ENCODE data around the gene SPATA13.

SPATA13 gene

DNA sequence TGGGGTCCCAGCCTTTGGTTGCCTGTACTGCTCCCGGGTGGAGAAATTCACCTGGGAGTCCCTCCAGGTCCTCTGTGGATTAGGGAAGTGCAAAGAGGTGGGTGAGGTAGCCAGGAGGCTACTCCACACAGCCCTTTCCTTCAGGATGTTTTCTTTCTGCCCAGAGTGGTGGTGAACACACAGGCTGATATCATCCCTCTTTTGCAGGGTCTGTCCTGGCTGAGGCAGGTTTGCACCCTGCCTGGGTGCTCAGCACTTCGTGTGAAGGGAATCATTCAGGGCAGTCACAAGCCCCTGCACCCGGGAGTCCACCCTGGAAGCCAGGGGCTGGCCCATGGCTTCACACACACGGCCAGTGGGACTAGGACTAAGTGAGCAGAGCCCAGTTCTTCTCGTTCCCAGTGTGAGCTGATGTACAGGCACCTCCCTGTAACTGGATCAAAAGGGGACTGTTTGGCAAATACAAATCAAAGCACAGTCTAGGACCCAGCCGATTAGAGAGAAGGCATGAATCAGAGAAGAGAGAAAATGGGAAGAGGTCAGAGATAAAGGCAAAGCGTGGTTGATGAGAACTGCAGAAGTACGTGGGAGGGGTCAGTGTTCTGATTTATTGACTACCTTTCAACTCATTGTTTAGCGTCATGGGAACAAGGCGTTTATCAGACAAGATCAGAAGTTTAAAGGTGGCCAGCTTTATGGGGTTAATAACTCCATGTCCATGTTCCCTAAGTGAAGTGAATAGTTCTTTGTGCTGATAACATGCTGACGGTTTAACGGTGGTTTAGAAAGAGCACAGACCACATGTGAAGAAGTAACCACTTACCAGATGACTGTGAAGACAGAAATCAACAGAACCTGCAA is 30.4 kb upstream of the SPATA13 start:
- FAIRE-seq (no peak), DNase-seq (ENCODE audit: insufficient read length, low spot score) (no peak)
- TF ChIP-seq POLR2A (IDR thresholded peaks at IDR 0.05; ENCODE audit: low read depth, low read length), result no peak

DNA sequence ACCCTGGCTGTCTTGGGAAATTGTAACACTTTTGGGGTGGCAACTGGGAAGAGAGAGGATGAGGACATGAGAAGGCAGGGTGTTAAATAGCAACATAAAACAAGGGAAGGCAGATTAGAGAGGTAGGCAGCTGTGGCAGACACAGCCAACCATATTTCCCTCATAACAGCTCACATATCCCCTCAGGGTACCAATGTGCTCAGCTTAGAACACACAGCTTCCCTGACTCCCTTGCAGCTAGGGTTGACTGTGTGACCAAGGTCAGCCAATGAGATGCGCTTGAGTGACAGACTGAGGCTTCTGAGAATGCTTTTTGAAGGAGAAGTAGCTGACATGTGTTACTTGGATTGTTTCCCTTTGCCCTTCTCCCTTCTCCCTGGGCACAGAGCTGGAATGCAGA is 28.8 kb upstream of the SPATA13 start:
- DNase-seq (ENCODE audit: insufficient read length, low spot score), result no peak
- TF ChIP-seq POLR2A (IDR thresholded peaks at IDR 0.05; ENCODE audit: low read depth, low read length), result no peak
- no peak for FAIRE-seq

GRCh38 chr13:24133021-24133795 is 27.3 kb upstream of the SPATA13 start:
- FAIRE-seq, result no peak
- DNase-seq (ENCODE audit: insufficient read length, low spot score), result no peak
- no peak for TF ChIP-seq POLR2A (IDR thresholded peaks at IDR 0.05; ENCODE audit: low read depth, low read length)

GRCh38 chr13:24134231-24134630 is 26.3 kb upstream of the SPATA13 start:
- no peak for TF ChIP-seq POLR2A (IDR thresholded peaks at IDR 0.05; ENCODE audit: low read depth, low read length)
- FAIRE-seq (no peak), DNase-seq (ENCODE audit: insufficient read length, low spot score) (no peak)

GRCh38 chr13:24134757-24135156 is 25.8 kb upstream of the SPATA13 start:
- FAIRE-seq (no peak), DNase-seq (ENCODE audit: insufficient read length, low spot score) (no peak)
- TF ChIP-seq POLR2A (IDR thresholded peaks at IDR 0.05; ENCODE audit: low read depth, low read length), result no peak

DNA sequence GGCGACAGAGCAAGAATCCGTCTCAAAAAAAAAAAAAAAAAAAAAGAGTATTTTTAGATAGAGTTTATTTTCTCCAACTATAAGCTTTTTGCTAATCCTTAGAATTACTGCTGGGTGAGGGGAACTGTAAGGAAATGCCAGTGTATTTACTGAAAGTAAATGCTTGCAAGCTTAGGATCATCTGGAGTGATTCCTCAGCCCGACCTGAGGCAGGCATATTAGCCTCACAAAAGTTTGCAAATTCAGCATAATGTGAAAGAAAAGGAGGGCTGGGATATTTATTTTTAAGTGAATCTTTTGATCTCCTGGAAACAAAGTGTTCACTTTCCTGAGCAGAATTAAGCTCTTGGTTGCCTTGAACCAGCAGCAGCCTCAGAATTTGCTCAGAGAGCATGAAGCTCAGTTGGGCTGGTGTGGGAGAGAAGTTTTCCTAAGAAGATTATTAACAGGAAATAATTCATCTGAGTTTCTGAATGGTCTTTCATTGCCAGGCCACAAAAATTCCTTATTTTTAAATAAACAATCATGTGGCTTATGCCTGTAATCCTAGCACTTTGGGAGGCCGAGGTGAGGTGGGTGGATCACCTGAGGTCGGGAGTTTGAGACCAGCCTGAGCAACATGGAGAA is 24.7 kb upstream of the SPATA13 start:
- no peak for TF ChIP-seq POLR2A (IDR thresholded peaks at IDR 0.05; ENCODE audit: low read depth, low read length)
- FAIRE-seq, result no peak
- DNase-seq (ENCODE audit: insufficient read length, low spot score), result no peak

GRCh38 chr13:24138911-24139310 is 21.6 kb upstream of the SPATA13 start:
- TF ChIP-seq POLR2A (IDR thresholded peaks at IDR 0.05; ENCODE audit: low read depth, low read length), result no peak
- no peak for FAIRE-seq

GRCh38 chr13:24141333-24141910 is 19.1 kb upstream of the SPATA13 start:
- FAIRE-seq (no peak), DNase-seq (ENCODE audit: insufficient read length, low spot score) (no peak)
- TF ChIP-seq POLR2A (IDR thresholded peaks at IDR 0.05; ENCODE audit: low read depth, low read length), result no peak

More at GRCh38 chr13:24138911-24139310, 21.6 kb upstream of the SPATA13 start:
- no peak for DNase-seq (ENCODE audit: insufficient read length, low spot score)

GRCh38 chr13:24142453-24142852 is 18.1 kb upstream of the SPATA13 start:
- DNase-seq (ENCODE audit: insufficient read length, low spot score) (no peak), FAIRE-seq (no peak)
- TF ChIP-seq POLR2A (IDR thresholded peaks at IDR 0.05; ENCODE audit: low read depth, low read length), result no peak

GRCh38 chr13:24142886-24143285 is 17.6 kb upstream of the SPATA13 start:
- DNase-seq (ENCODE audit: insufficient read length, low spot score) (no peak), FAIRE-seq (no peak)
- no peak for TF ChIP-seq POLR2A (IDR thresholded peaks at IDR 0.05; ENCODE audit: low read depth, low read length)

GRCh38 chr13:24145240-24145639 is 15.3 kb upstream of the SPATA13 start:
- TF ChIP-seq POLR2A (IDR thresholded peaks at IDR 0.05; ENCODE audit: low read depth, low read length), result no peak
- FAIRE-seq, result no peak
- DNase-seq (ENCODE audit: insufficient read length, low spot score), result no peak

DNA sequence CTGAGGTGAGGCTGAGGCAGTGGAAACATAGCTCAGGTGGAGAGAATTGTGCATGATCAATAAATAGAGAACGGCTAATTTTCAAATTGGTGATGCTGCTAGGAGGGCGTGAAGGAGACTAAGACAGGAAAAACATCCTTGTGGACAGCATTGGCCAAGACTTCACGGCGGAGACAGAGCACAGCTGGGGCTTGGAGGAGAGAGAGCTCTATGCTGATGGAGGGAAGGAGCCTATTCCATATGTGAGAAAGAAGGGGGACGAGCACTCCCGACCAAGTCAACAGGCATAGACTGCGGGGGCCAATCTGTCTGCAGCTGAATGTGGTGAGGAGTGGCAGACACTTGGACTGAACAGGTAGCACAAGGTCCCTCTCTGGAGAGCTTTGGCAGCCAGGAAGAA is 14.8 kb upstream of the SPATA13 start:
- DNase-seq (ENCODE audit: insufficient read length, low spot score), result no peak
- TF ChIP-seq POLR2A (IDR thresholded peaks at IDR 0.05; ENCODE audit: low read depth, low read length), result no peak
- FAIRE-seq, result no peak

GRCh38 chr13:24146961-24147569 is 13.5 kb upstream of the SPATA13 start:
- no peak for TF ChIP-seq POLR2A (IDR thresholded peaks at IDR 0.05; ENCODE audit: low read depth, low read length)
- FAIRE-seq (no peak), DNase-seq (ENCODE audit: insufficient read length, low spot score) (no peak)
